Measurements from ENCODE around the gene MYOM3.

- no peak for TF ChIP-seq CTCF (conservative IDR thresholded peaks at IDR 0.05; ENCODE audit: low read depth, low read length)
- TF ChIP-seq EZH2 (IDR thresholded peaks at IDR 0.05; ENCODE audit: borderline replicate concordance, low read depth, low read length, poor library complexity, severe bottlenecking), result no peak
Measured at GRCh38 chr1:24098102-24098501, 13.8 kb downstream of the MYOM3 start.

All from A673 (cell line).